Transverse colon (tissue), 4 donors: ENCODE measurements around the gene PIAS1.
"Not testable (repeated sequence)": the region's sequence is repeated elsewhere in the genome, so short reads cannot be mapped to it uniquely, and the experiment has no call there.

ENCODE experiments used
- CTCF ChIP-seq, 5 experiments: fragments of 200-600 bp in 3 of 5; fragments of 450-650 bp in 2 of 5; sonication (generic) in 3 of 5; IDR thresholded peaks; 1 replicate in 2 of 5; 2 replicates in 3 of 5; pipeline ENCODE4 v1.5.1; 2016 to 2017; ENCODE audit warnings: antibody characterized with exemption in 5 of 5, inconsistent platforms in 3 of 5, mild to moderate bottlenecking in 2 of 5, moderate library complexity in 1 of 5
- EP300 ChIP-seq: sonication (generic); formaldehyde crosslinking; IDR thresholded peaks from one replicate; pipeline ENCODE4 v1.6.1; 2017; ENCODE audit warnings: antibody characterized with exemption, low read depth
- POLR2A ChIP-seq: fragments of 450-650 bp; IDR thresholded peaks from one replicate; pipeline ENCODE4 v1.6.1; 2016; ENCODE audit warnings: antibody characterized with exemption, mild to moderate bottlenecking, moderate library complexity
- POLR2AphosphoS5 ChIP-seq, 3 donors: sonication (generic); formaldehyde crosslinking; IDR thresholded peaks; one replicate each; pipeline ENCODE4 v1.6.1; 2016; ENCODE audit warnings: antibody characterized with exemption in 3 of 3

GRCh38 chr15:68202994-68203393, 148.9 kb downstream of the PIAS1 start:
- not testable (repeated sequence) for TF ChIP-seq CTCF (IDR thresholded peaks at IDR 0.05); POLR2A; POLR2AphosphoS5 (IDR thresholded peaks at IDR 0.05); EP300
